SK-N-SH (cell line): ENCODE results near the gene LGALS8.

Experiments used
- ELF1 ChIP-seq: IDR thresholded peaks from 2 replicates; pipeline ENCODE4 v1.4.0; 2012
- EZH2phosphoT487 ChIP-seq: fragments of 200-600 bp; sonication (generic); IDR thresholded peaks from 2 replicates; pipeline ENCODE4 v1.6.1; 2017; ENCODE audit warnings: low read depth, mixed run types, mild to moderate bottlenecking, antibody characterized with exemption, moderate library complexity, borderline replicate concordance
- GABPA ChIP-seq: IDR thresholded peaks from 2 replicates; pipeline ENCODE4 v1.4.0; 2012; ENCODE audit warnings: low read depth, mild to moderate bottlenecking
- JUND ChIP-seq: IDR thresholded peaks from 2 replicates; pipeline ENCODE4 v1.4.0; 2012
- POLR2AphosphoS5 ChIP-seq: IDR thresholded peaks from 2 replicates; pipeline ENCODE4 v1.6.1; 2012; ENCODE audit warnings: low read depth, low read length
- RAD21 ChIP-seq: IDR thresholded peaks from 2 replicates; pipeline ENCODE4 v1.6.1; 2012; ENCODE audit warnings: mild to moderate bottlenecking, low read length
- TEAD4 ChIP-seq: IDR thresholded peaks from 2 replicates; pipeline ENCODE4 v1.4.0; 2012; ENCODE audit warnings: mild to moderate bottlenecking, borderline replicate concordance; ENCODE audit not compliant: insufficient read depth
- TF ChIP-seq, protein P1 (sequence below): IDR thresholded peaks from 2 replicates; pipeline ENCODE4 v1.4.0; 2012; ENCODE audit warnings: low read depth
- TF ChIP-seq, protein P2 (sequence below): fragments of 150-350 bp; IDR thresholded peaks from 2 replicates; pipeline ENCODE4 v1.6.1; 2017; ENCODE audit warnings: antibody characterized with exemption, low read length, low read depth, borderline replicate concordance
- TF ChIP-seq, protein P3 (sequence below): fragments of 200-600 bp; sonication (generic); IDR thresholded peaks from 2 replicates; pipeline ENCODE4 v1.6.1; 2017; ENCODE audit warnings: antibody characterized with exemption, mild to moderate bottlenecking, moderate library complexity

DNA sequence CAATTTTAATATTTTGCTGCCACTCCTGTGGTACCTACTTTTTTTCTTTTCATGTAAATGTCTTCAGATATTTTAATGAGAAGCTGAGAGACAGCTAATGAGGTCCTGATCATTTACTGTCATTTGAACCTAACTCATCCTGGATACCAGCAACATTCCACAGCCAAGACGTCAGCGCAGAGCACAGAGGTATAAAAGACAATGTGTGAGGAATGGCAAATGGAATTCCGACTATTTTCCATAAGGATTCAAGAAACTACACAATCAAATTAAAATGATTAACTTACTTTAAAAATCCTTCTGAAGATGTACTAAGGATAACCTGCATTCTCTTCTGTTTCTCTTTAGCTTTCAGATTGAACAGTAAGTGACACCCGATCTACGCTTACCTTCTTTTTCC lies 41.7 kb downstream of the LGALS8 start:
- TF ChIP-seq, protein P1, sequence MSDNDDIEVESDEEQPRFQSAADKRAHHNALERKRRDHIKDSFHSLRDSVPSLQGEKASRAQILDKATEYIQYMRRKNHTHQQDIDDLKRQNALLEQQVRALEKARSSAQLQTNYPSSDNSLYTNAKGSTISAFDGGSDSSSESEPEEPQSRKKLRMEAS, result no peak
- TF ChIP-seq EZH2phosphoT487, result no peak
- TF ChIP-seq TEAD4, result no peak
- TF ChIP-seq, protein P2, sequence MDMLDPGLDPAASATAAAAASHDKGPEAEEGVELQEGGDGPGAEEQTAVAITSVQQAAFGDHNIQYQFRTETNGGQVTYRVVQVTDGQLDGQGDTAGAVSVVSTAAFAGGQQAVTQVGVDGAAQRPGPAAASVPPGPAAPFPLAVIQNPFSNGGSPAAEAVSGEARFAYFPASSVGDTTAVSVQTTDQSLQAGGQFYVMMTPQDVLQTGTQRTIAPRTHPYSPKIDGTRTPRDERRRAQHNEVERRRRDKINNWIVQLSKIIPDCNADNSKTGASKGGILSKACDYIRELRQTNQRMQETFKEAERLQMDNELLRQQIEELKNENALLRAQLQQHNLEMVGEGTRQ, result no peak
- TF ChIP-seq, protein P3, sequence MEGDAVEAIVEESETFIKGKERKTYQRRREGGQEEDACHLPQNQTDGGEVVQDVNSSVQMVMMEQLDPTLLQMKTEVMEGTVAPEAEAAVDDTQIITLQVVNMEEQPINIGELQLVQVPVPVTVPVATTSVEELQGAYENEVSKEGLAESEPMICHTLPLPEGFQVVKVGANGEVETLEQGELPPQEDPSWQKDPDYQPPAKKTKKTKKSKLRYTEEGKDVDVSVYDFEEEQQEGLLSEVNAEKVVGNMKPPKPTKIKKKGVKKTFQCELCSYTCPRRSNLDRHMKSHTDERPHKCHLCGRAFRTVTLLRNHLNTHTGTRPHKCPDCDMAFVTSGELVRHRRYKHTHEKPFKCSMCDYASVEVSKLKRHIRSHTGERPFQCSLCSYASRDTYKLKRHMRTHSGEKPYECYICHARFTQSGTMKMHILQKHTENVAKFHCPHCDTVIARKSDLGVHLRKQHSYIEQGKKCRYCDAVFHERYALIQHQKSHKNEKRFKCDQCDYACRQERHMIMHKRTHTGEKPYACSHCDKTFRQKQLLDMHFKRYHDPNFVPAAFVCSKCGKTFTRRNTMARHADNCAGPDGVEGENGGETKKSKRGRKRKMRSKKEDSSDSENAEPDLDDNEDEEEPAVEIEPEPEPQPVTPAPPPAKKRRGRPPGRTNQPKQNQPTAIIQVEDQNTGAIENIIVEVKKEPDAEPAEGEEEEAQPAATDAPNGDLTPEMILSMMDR, result no peak
- TF ChIP-seq RAD21, result no peak
- TF ChIP-seq POLR2AphosphoS5, result no peak
- no peak for TF ChIP-seq JUND
- TF ChIP-seq ELF1, result no peak
- no peak for TF ChIP-seq GABPA
